Right atrium auricular region (tissue), 2 donors: ENCODE measurements around the gene GPC2. TPM values are rescaled to one million over a fixed set of nuclear protein-coding genes. Genes with fewer than 3 reads are reported as not detected.
"Not testable (repeated sequence)": the region's sequence is repeated elsewhere in the genome, so short reads cannot be mapped to it uniquely, and the experiment has no call there.

Experiments
- DNase-seq: peaks from one replicate; pipeline ENCODE4 v3.0.0-alpha.2; 2019; ENCODE audit warnings: low spot score
- H3K27ac ChIP-seq, 2 donors: fragments of 200-600 bp; sonication (generic); 1 replicate in 1 of 2; 2 replicates in 1 of 2; pipeline ENCODE4 v1.5.1; 2016 to 2019
- H3K27me3 ChIP-seq, 2 donors: fragments of 200-600 bp; sonication (generic); one replicate each; pipeline versions ENCODE4 v1.5.1 to v1.6.0; 2017 to 2019
- H3K36me3 ChIP-seq: fragments of 200-600 bp; sonication (generic); one replicate; pipeline ENCODE4 v1.5.1; 2016
- H3K4me1 ChIP-seq, 2 donors: fragments of 200-600 bp; sonication (generic); one replicate each; pipeline versions ENCODE4 v1.5.1 to v1.6.0; 2017 to 2019
- H3K4me3 ChIP-seq, 2 donors: fragments of 200-600 bp; sonication (generic); 1 replicate in 1 of 2; 2 replicates in 1 of 2; pipeline ENCODE4 v1.5.1; 2017 to 2019; ENCODE audit warnings: mild to moderate bottlenecking in 1 of 2, moderate library complexity in 1 of 2
- H3K9me3 ChIP-seq, 2 donors: fragments of 200-600 bp; sonication (generic); one replicate each; pipeline ENCODE4 v1.5.1; 2019
- CTCF ChIP-seq, 2 donors: fragments of 200-600 bp; sonication (generic); IDR thresholded peaks; one replicate each; pipeline ENCODE4 v1.5.1; 2019; ENCODE audit warnings: antibody characterized with exemption in 2 of 2
- total RNA-seq, 2 donors: library from RNA; depleted of rRNA; stranded (reverse); fragments of >200 nt; gene quantifications; one replicate each; pipeline ENCODE4 v1.1.0, GENCODE V29; 2016

The GPC2 gene
- total RNA-seq, 2 donors from 2014 or later, result 0.12 TPM; not detected in 1

DNA sequence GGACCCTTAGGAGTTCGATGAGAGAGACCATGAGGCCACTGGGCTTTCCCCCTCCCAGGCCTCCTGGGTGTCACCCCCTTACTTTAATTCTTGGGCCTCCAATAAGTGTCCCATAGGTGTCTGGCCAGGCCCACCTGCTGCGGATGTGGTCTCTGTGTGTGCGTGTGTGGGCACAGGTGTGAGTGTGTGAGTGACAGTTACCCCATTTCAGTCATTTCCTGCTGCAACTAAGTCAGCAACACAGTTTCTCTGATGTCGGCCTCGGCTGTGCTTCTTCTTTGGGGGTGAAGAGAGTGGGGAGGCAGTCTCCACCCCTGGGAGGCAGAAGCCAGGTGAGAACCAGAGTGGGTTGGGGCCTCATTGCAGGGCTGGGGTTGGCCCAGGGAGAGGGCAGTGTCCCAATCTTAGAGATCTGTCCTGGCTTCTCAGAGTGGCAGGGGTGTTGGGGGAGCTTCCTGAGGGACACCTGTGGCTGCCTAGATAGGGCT is 44.1 kb upstream of the GPC2 start:
- DNase-seq, result no peak
- Histone ChIP-seq H3K4me3 (no peak overlapping the region), H3K4me1 (no peaks in the 10 kb centered on the region), H3K27ac (no peak overlapping the region), H3K36me3 (no peaks in the 10 kb centered on the region), H3K27me3 (no peaks in the 10 kb centered on the region), H3K9me3 (no peaks in the 10 kb centered on the region)
- no peak for TF ChIP-seq CTCF (IDR thresholded peaks at IDR 0.05)

DNA sequence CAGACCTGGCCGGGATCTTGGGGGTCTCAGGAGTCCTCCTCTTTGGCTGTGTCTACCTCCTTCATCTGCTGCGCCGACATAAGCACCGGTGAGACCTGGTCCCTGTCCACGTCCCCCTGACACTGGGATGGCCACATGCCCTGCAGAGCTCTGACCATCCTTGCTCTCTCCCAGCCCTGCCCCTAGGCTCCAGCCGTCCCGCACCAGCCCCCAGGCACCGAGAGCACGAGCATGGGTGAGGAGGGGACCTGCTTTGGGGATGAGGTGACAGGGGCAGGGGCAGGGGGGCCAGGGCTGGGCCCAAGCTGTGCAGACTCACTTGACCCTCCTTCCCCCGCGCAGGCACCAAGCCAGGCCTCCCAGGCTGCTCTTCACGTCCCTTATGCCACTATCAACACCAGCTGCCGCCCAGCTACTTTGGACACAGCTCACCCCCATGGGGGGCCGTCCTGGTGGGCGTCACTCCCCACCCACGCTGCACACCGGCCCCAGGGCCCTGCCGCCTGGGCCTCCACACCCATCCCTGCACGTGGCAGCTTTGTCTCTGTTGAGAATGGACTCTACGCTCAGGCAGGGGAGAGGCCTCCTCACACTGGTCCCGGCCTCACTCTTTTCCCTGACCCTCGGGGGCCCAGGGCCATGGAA is 43.5 kb upstream of the GPC2 start:
- no peak for DNase-seq
- H3K9me3 ChIP-seq, result no peaks in the 10 kb centered on the region
- no peaks in the 10 kb centered on the region for H3K36me3 ChIP-seq
- no peak overlapping the region for H3K27ac ChIP-seq
- TF ChIP-seq CTCF (IDR thresholded peaks at IDR 0.05), result no peak
- no peak overlapping the region for H3K4me3 ChIP-seq
- no peaks in the 10 kb centered on the region for H3K27me3 ChIP-seq
- H3K4me1 ChIP-seq, result peaks cover 0 to 4% of the 10 kb centered on the region in 2 donors

DNA sequence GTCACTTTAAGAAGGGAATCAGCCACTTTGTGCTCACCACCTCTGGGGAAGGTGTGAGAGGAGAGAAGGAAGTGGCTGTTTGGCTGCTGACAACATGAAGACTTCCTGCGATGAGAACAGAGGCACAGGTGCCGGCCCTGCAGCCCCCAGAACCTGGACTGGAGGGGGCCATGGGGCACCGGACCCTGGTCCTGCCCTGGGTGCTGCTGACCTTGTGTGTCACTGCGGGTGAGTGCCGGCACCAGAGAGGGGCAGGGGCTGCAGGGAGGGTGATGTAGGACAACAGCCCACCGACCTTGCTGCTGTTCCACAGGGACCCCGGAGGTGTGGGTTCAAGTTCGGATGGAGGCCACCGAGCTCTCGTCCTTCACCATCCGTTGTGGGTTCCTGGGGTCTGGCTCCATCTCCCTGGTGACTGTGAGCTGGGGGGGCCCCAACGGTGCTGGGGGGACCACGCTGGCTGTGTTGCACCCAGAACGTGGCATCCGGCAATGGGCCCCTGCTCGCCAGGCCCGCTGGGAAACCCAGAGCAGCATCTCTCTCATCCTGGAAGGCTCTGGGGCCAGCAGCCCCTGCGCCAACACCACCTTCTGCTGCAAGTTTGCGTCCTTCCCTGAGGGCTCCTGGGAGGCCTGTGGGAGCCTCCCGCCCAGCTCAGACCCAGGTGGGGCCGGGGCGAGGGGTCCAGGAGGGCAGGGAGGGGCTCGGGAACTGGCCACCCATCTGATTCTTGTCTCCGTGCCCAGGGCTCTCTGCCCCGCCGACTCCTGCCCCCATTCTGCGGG is 42.8 kb upstream of the GPC2 start, which contains the start of gene PVRIG:
PVRIG (plus strand) TSS at position 149 of the 785 bp plus-strand sequence; CDS start at position 171, 22 bp downstream.
- H3K36me3 ChIP-seq, H3K9me3 ChIP-seq, H3K4me1 ChIP-seq, H3K27ac ChIP-seq, H3K27me3 ChIP-seq, DNase-seq, H3K4me3 ChIP-seq: not testable (repeated sequence)

- H3K4me3 ChIP-seq, result no peak overlapping the region
- no peak overlapping the region for H3K27ac ChIP-seq
Observed at GRCh38 chr7:100219271-100219737, 42.1 kb upstream of the GPC2 start.

DNA sequence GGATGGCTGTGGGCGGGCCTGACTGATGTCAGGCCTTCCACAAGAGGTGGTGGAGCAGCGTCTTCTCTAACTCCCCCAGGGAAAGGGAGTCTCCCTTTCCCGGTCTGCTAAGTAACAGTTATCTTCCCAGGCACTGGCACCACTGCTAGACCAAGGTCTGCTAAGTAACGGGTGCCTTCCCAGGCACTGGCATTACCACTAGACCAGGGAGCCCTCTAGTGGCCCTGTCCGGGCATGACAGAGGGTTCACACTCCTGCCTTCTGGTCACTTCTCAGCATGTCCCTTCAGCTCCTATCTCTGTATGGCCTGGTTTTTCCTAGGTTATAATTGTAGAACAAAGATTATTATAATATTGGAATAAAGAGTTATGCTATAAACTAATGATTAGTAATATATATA is 40.8 kb upstream of the GPC2 start:
- not testable (repeated sequence) for H3K36me3 ChIP-seq, H3K4me1 ChIP-seq, H3K27ac ChIP-seq, H3K27me3 ChIP-seq, H3K9me3 ChIP-seq, H3K4me3 ChIP-seq
- peak in 1 of 2 donors; percentile 63 for TF ChIP-seq CTCF (IDR thresholded peaks at IDR 0.05)
- DNase-seq, result peak; percentile 83

More at GRCh38 chr7:100219271-100219737, 42.1 kb upstream of the GPC2 start:
- H3K4me1 ChIP-seq, result peaks cover 0 to 5% of the 10 kb centered on the region in 2 donors
- TF ChIP-seq CTCF (IDR thresholded peaks at IDR 0.05), result no peak
- H3K9me3 ChIP-seq, result no peaks in the 10 kb centered on the region
- no peaks in the 10 kb centered on the region for H3K36me3 ChIP-seq
- H3K27me3 ChIP-seq, result no peaks in the 10 kb centered on the region
- DNase-seq, result no peak

- TF ChIP-seq CTCF (IDR thresholded peaks at IDR 0.05), result no peak
- Histone ChIP-seq H3K36me3 (no peaks in the 10 kb centered on the region), H3K4me1 (peaks cover 0 to 5% of the 10 kb centered on the region in 2 donors), H3K9me3 (no peaks in the 10 kb centered on the region), H3K27me3 (no peaks in the 10 kb centered on the region), H3K4me3 (no peak overlapping the region), H3K27ac (no peak overlapping the region)
- no peak for DNase-seq
Observed at GRCh38 chr7:100215895-100216294, 38.7 kb upstream of the GPC2 start.

DNA sequence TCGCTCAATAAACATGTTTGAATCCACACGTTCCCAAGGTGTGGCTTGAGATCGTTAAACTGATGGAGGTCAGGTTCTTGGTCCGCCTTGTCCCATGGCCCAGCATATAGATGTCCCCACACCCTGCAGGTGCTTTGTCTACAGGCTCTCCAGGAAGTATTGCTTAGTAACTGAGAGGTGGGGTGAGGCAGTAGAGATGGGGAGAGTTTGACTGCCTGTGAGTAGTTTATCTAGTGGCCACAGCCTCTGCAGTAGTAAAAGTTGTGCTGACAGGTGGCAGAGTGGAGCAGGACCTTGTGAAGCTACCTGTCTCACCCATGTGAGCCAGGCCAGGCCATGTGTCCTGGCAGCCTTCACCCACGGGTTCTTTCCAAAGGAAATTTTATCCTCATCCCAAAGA is 37.2 kb upstream of the GPC2 start:
- not testable (repeated sequence) for H3K27ac ChIP-seq, H3K4me3 ChIP-seq, H3K9me3 ChIP-seq, H3K27me3 ChIP-seq, H3K4me1 ChIP-seq, DNase-seq, H3K36me3 ChIP-seq
